K562 (cell line): ENCODE measurements around the gene ADAM15. TPM values are rescaled to one million over a fixed set of nuclear protein-coding genes. Genes with fewer than 3 reads are reported as not detected.

Source experiments
- ATAC-seq: fragments of 200-7000 bp; cut with Tn5 transposase; 3 replicates; pipeline ENCODE4 v1.9.1; 2020; ENCODE audit warnings: moderate library complexity
- BruUV-seq: library from RNA; stranded (reverse); fragments of 400-500 nt; replicated peaks from 2 replicates; lab custom pipeline; 2021; lab: Mats Ljungman, UMichigan
- CTCF ChIA-PET: fragments of 300-600 bp; formaldehyde crosslinking; extraction: SDS; loops from one replicate; lab custom pipeline; 2021; ENCODE audit warnings: low intra/inter-chr PET ratio; lab: Yijun Ruan, JAX
- POLR2A ChIA-PET: fragments of 300-600, 350-650 bp; sonication (Branson Sonifier 250); formaldehyde crosslinking; extraction: SDS; loops from one replicate; lab custom pipeline; 2021; ENCODE audit warnings: antibody characterized with exemption, inconsistent platforms; lab: Yijun Ruan, JAX
- DNase-seq, 4 experiments: peaks; one replicate each; pipeline versions ENCODE4 v3.0.0 to v3.0.0-alpha.2; 2011 to 2018; ENCODE audit warnings: low spot score in 3 of 4, mixed read lengths in 3 of 4; ENCODE audit errors: extremely low read depth in 1 of 4
- FAIRE-seq: peaks from 2 replicates; lab custom pipeline; 2011; peaks lifted over from hg19 to GRCh38; lab: Jason Lieb, UNC
- H2AFZ ChIP-seq: 2 replicates; pipeline ENCODE4 v1.6.0; 2011; ENCODE audit warnings: low read depth, low read length, control low read depth, inconsistent platforms
- H3K27ac ChIP-seq: fragments of 200-600 bp; 3 replicates; pipeline ENCODE4 v1.8.0; 2011; ENCODE audit warnings: low read depth, mild to moderate bottlenecking, control low read depth, inconsistent platforms, low read length, moderate library complexity, mixed read lengths; ENCODE audit errors: extremely low read depth
- H3K27me3 ChIP-seq, 2 experiments: fragments of 300-600 bp in 1 of 2; 2 replicates in 1 of 2; 3 replicates in 1 of 2; pipeline versions ENCODE4 v1.6.0 to v1.8.0; 2011; ENCODE audit warnings: inconsistent platforms in 2 of 2, low read length in 2 of 2, mild to moderate bottlenecking in 1 of 2, mixed read lengths in 1 of 2, moderate library complexity in 1 of 2; ENCODE audit not compliant: control insufficient read depth in 2 of 2, insufficient read depth in 2 of 2
- H3K36me3 ChIP-seq: fragments of 300-600 bp; 3 replicates; pipeline ENCODE4 v1.8.0; 2011; ENCODE audit warnings: mild to moderate bottlenecking, low read length, inconsistent platforms; ENCODE audit not compliant: control insufficient read depth, insufficient read depth
- H3K4me1 ChIP-seq, 2 experiments: fragments of 200-600 bp in 1 of 2; replicated peaks in 1 of 2; 2 replicates in 1 of 2; 3 replicates in 1 of 2; pipeline versions ENCODE4 v1.5.1 to v1.8.0; 2011; ENCODE audit warnings: inconsistent platforms in 2 of 2, low read length in 2 of 2, mild to moderate bottlenecking in 1 of 2, mixed read lengths in 1 of 2, moderate library complexity in 1 of 2; ENCODE audit not compliant: control insufficient read depth in 2 of 2, insufficient read depth in 2 of 2
- H3K4me2 ChIP-seq: 2 replicates; pipeline ENCODE4 v1.6.1; 2011; ENCODE audit warnings: low read length, control low read depth, inconsistent platforms, mixed read lengths; ENCODE audit not compliant: insufficient read depth
- H3K4me3 ChIP-seq: fragments of 200-600 bp; sonication (generic), shearing (Covaris generic); 2 replicates; pipeline ENCODE4 v1.5.1; 2016; ENCODE audit warnings: control low read depth, inconsistent platforms
- H3K79me2 ChIP-seq: fragments of 200-600 bp; 3 replicates; pipeline ENCODE4 v1.8.0; 2011; ENCODE audit warnings: low read length, inconsistent platforms; ENCODE audit not compliant: control insufficient read depth, insufficient read depth
- H3K9ac ChIP-seq, 2 experiments: 2 replicates each; pipeline versions ENCODE4 v1.6.0 to v1.6.1; 2011; ENCODE audit warnings: low read depth in 2 of 2, low read length in 2 of 2, control low read depth in 1 of 2, inconsistent platforms in 1 of 2, mild to moderate bottlenecking in 1 of 2, mixed read lengths in 1 of 2; ENCODE audit not compliant: insufficient read depth in 1 of 2
- H3K9me1 ChIP-seq: one replicate; pipeline ENCODE4 v1.6.0; 2011; ENCODE audit warnings: inconsistent platforms, mild to moderate bottlenecking, low read length, moderate library complexity; ENCODE audit not compliant: control insufficient read depth, insufficient read depth
- H3K9me3 ChIP-seq: replicated peaks from 2 replicates; pipeline ENCODE4 v1.5.1; 2011; ENCODE audit warnings: low read depth, low read length, inconsistent platforms; ENCODE audit not compliant: control insufficient read depth, insufficient read depth
- H4K20me1 ChIP-seq: replicated peaks from 2 replicates; pipeline ENCODE4 v1.6.1; 2011; ENCODE audit warnings: low read length, inconsistent platforms, mixed read lengths; ENCODE audit not compliant: control insufficient read depth, insufficient read depth
- OTX1 ChIP-seq: fragments of 450-650 bp; formaldehyde crosslinking; IDR thresholded peaks from 2 replicates; pipeline ENCODE4 v1.4.0; 2022; ENCODE audit warnings: mild to moderate bottlenecking
- POLR2G ChIP-seq: fragments of 200-400 bp; formaldehyde crosslinking; IDR thresholded peaks from 2 replicates; pipeline ENCODE4 v1.6.1; 2017; ENCODE audit warnings: low read depth, mild to moderate bottlenecking, antibody characterized with exemption, low read length, moderate library complexity
- RBFOX2 ChIP-seq: fragments of 200-400 bp; formaldehyde crosslinking; IDR thresholded peaks from 2 replicates; pipeline ENCODE4 v1.6.1; 2017; ENCODE audit warnings: low read depth, mild to moderate bottlenecking, low read length, moderate library complexity
- XRCC5 ChIP-seq: fragments of 200-400 bp; formaldehyde crosslinking; IDR thresholded peaks from 2 replicates; pipeline ENCODE4 v1.6.1; 2017; ENCODE audit warnings: low read depth, mild to moderate bottlenecking, low read length
- ZBTB1 ChIP-seq: sonication (generic); formaldehyde crosslinking; IDR thresholded peaks from 2 replicates; pipeline ENCODE4 v1.8.1; 2023; ENCODE audit warnings: missing genetic modification reagents, low read depth, mild to moderate bottlenecking, borderline replicate concordance
- ZNF512 ChIP-seq: IDR thresholded peaks from 2 replicates; pipeline ENCODE4 v1.6.1; 2016; ENCODE audit warnings: missing genetic modification characterization, missing compliant biosample characterization
- WGBS: fragments of 100-300 bp; shearing (Covaris generic); methylation state at CpG from one replicate; pipeline ENCODE4 v1.1.6; 2016; ENCODE audit warnings: low coverage, mixed read lengths; ENCODE audit not compliant: insufficient coverage; ENCODE audit errors: missing lambda C conversion rate; 5-methylcytosine and 5-hydroxymethylcytosine counted together
- in situ Hi-C: fragments of 300-500 bp; cut with MboI; formaldehyde crosslinking; loops from 4 replicates; pipeline ENCODE4 v1.15.0; 2018; ENCODE audit warnings: inconsistent platforms, mixed read lengths
- intact Hi-C: fragments of 100-400 bp; cut with micrococcal nuclease; formaldehyde crosslinking; loops from 2 replicates; pipeline ENCODE4 v1.14.2; 2022
- polyA plus RNA-seq, 8 experiments: library from polyadenylated mRNA; depleted of rRNA in 4 of 8; stranded (reverse) in 5 of 8; unstranded in 3 of 8; fragments of >200 nt; fragmentation: Nextera tagmentation in 2 of 8; fragmentation: Illumina TruSeq in 1 of 8; extraction: Ambion mirVana in 2 of 8; extraction: Trizol in 1 of 8; gene quantifications; 2 replicates each; pipeline versions ENCODE4 v1.2.1 to v1.2.3, GENCODE V29; 2011 to 2014; ENCODE audit warnings: inconsistent platforms in 1 of 8, missing spikeins in 1 of 8
- total RNA-seq, 7 experiments: library from RNA; depleted of rRNA in 6 of 7; stranded (reverse); fragments of >200 nt in 6 of 7; fragmentation: Illumina TruSeq in 2 of 7; extraction: Trizol in 2 of 7; gene quantifications; 2 replicates each; pipeline versions ENCODE4 v1.2.1 to v1.2.3, GENCODE V29; 2011 to 2021; ENCODE audit warnings: low replicate concordance in 1 of 7

ADAM15 gene
- total and polyA plus RNA-seq, 9 of the 15 experiments (the other 6 are each of a cell fraction or from before 2014, with no cell fraction given), result 0.69 to 72.3 (median 32.8) TPM

- H3K4me1 ChIP-seq, result peaks cover 87 to 91% of the 10 kb centered on the region in 2 experiments
- DNase-seq, result no peak
- H3K4me3 ChIP-seq, result no peak overlapping the region
- no peaks in the 10 kb centered on the region for H3K9me3 ChIP-seq
- H3K9me1 ChIP-seq, result no peaks in the 10 kb centered on the region
- peaks cover 73% of the 10 kb centered on the region; the same call in 2 of the 3 replicates for H3K36me3 ChIP-seq
- in situ Hi-C loops, result no loop called here
- FAIRE-seq, result no peak
- H3K9ac ChIP-seq, result peak overlapping the region in 1 of 2 experiments; percentile 83; a peak in 3 of 4 replicates
- BruUV-seq, result no TSS peak
- H3K79me2 ChIP-seq, result peaks cover 91% of the 10 kb centered on the region
- ChIA-PET POLR2A (interaction anchor here (0.6 to 1.7 kb wide), 3 partner anchors 8 to 37 kb away, joined by 3 to 12 read pairs (median 5); no protein-coding TSS in a partner anchor), CTCF (no interaction called here)
- TF ChIP-seq RBFOX2 (peak; percentile 50), ZBTB1 (CRISPR knock-in tag) (no peak), POLR2G (peak; percentile 45; the same call in 1 of the 2 replicates)
- H3K27me3 ChIP-seq, result no peaks in the 10 kb centered on the region
- no peak overlapping the region for H3K4me2 ChIP-seq
- ATAC-seq, result no peak
- intact Hi-C loops, result no loop called here
- no peak overlapping the region for H2AFZ ChIP-seq
- peak overlapping the region; percentile 57; the same call in 1 of the 3 replicates for H3K27ac ChIP-seq
- peaks cover 3% of the 10 kb centered on the region for H4K20me1 ChIP-seq
- 83% methylated on average over 7 of the region's 12 CpGs for WGBS
Observed at GRCh38 chr1:155009221-155009711, 41.9 kb upstream of the ADAM15 start.

GRCh38 chr1:155009742-155010141, 41.4 kb upstream of the ADAM15 start:
- peaks cover 89% of the 10 kb centered on the region for H3K79me2 ChIP-seq
- no peaks in the 10 kb centered on the region for H3K9me3 ChIP-seq
- POLR2A ChIA-PET, result interaction anchor here (0.7 kb wide), 1 partner anchor 9 kb away, joined by 5 read pairs; no protein-coding TSS in a partner anchor
- in situ Hi-C loops, result no loop called here
- no peak for FAIRE-seq
- H4K20me1 ChIP-seq, result peaks cover 3% of the 10 kb centered on the region
- CTCF ChIA-PET, result no interaction called here
- peaks cover 73% of the 10 kb centered on the region; the same call in 2 of the 3 replicates for H3K36me3 ChIP-seq
- intact Hi-C loops, result no loop called here
- H3K27me3 ChIP-seq, result no peaks in the 10 kb centered on the region
- H3K4me2 ChIP-seq, result no peak overlapping the region
- DNase-seq, result no peak
- ATAC-seq, result no peak
- H3K9me1 ChIP-seq, result no peaks in the 10 kb centered on the region
- peak overlapping the region in 1 of 2 experiments; percentile 78; a peak in 1 of 4 replicates for H3K9ac ChIP-seq
- 89% methylated on average over 5 of the region's 5 CpGs for WGBS
- no peak overlapping the region for H2AFZ ChIP-seq
- no TSS peak for BruUV-seq
- H3K4me3 ChIP-seq, result no peak overlapping the region
- H3K27ac ChIP-seq, result no peak overlapping the region; the same call in 2 of the 3 replicates
- peaks cover 86 to 87% of the 10 kb centered on the region in 2 experiments for H3K4me1 ChIP-seq
- TF ChIP-seq OTX1 (0 out of 2 replicates have a peak, but pooled peaks have one; percentile 10), ZNF512 (tag) (no peak), XRCC5 (no peak)
